ENCODE results near the gene FCHSD1. TPM values are rescaled to one million over a fixed set of nuclear protein-coding genes. Genes with fewer than 3 reads are reported as not detected.

FCHSD1 gene
- total and polyA plus RNA-seq, 2 donors (not counting 3 experiments of a cell fraction or from before 2014, with no cell fraction given) = 35.1 to 37.0 TPM

- no peaks in the 10 kb centered on the region for H3K9me1 ChIP-seq (replicated peaks; ENCODE audit: control insufficient read depth, extremely low read depth, insufficient read depth, low read length)
- H3K4me1 ChIP-seq (ENCODE audit: control insufficient read depth, extremely low read depth, insufficient read depth, low read length) = peaks cover 9% of the 10 kb centered on the region
- peaks cover 16 to 30% of the 10 kb centered on the region in 2 experiments for H3K36me3 ChIP-seq (ENCODE audit: control insufficient read depth in 2 of 2, extremely low read depth in 1 of 2, insufficient read depth in 2 of 2, low read length in 2 of 2)
- H3K9me3 ChIP-seq (replicated peaks; ENCODE audit: control insufficient read depth, insufficient read depth, low read length) = no peaks in the 10 kb centered on the region
- H3K4me3 ChIP-seq (replicated peaks in 1 of 3; ENCODE audit: insufficient read depth in 1 of 3, low read depth in 1 of 3, low read length in 3 of 3) = peak overlapping the region in 2 of 3 experiments; percentile 24 to 57
- POLR2A ChIA-PET = no interaction called here
- FAIRE-seq (no peak), DNase-seq (ENCODE audit: low read depth, low spot score) (no peak)
- peak overlapping the region; percentile 24 for H3K9ac ChIP-seq (replicated peaks; ENCODE audit: extremely low read depth, insufficient read depth, low read length)
- dilution Hi-C loops (cut with MboI; ENCODE audit: extremely low pct_ligation_motif_present, low sequenced_read_pairs) (no loop called here), intact Hi-C loops (cut with micrococcal nuclease) (loop anchor here (1.0 kb wide), 1 partner anchor 59 kb away; no protein-coding TSS in a partner anchor)
- peak; percentile 7 for TF ChIP-seq POLR2AphosphoS5 (IDR thresholded peaks at IDR 0.05; ENCODE audit: insufficient read depth, low read depth, low read length)
- TF ChIP-seq, protein P1, sequence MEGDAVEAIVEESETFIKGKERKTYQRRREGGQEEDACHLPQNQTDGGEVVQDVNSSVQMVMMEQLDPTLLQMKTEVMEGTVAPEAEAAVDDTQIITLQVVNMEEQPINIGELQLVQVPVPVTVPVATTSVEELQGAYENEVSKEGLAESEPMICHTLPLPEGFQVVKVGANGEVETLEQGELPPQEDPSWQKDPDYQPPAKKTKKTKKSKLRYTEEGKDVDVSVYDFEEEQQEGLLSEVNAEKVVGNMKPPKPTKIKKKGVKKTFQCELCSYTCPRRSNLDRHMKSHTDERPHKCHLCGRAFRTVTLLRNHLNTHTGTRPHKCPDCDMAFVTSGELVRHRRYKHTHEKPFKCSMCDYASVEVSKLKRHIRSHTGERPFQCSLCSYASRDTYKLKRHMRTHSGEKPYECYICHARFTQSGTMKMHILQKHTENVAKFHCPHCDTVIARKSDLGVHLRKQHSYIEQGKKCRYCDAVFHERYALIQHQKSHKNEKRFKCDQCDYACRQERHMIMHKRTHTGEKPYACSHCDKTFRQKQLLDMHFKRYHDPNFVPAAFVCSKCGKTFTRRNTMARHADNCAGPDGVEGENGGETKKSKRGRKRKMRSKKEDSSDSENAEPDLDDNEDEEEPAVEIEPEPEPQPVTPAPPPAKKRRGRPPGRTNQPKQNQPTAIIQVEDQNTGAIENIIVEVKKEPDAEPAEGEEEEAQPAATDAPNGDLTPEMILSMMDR (IDR thresholded peaks at IDR 0.05; ENCODE audit: extremely low read depth in 1 of 2, insufficient read depth in 1 of 2, low read depth in 1 of 2, low read length in 2 of 2) = no peak
- no peak for TF ChIP-seq EZH2 (IDR thresholded peaks at IDR 0.05; ENCODE audit: borderline replicate concordance, low read depth, low read length, severe bottlenecking)
- no TSS peak for BruUV-seq (replicated peaks)
- H4K20me1 ChIP-seq (replicated peaks; ENCODE audit: control insufficient read depth, extremely low read depth, insufficient read depth, low read length) = no peaks in the 10 kb centered on the region
- no peaks in the 10 kb centered on the region for H3K27me3 ChIP-seq (ENCODE audit: control insufficient read depth in 2 of 2, insufficient read depth in 2 of 2, low read length in 2 of 2)
- no peak overlapping the region for H3K27ac ChIP-seq (ENCODE audit: insufficient read depth, low read depth, low read length)
- peak overlapping the region; percentile 47 for H2AFZ ChIP-seq (ENCODE audit: low read depth, low read length)
- CTCF ChIA-PET = interaction anchor here (1.3 to 2.2 kb wide), 2 partner anchors 40 to 60 kb away, joined by 6 to 16 read pairs; no protein-coding TSS in a partner anchor
- peak overlapping the region; percentile 42 for H3K4me2 ChIP-seq (ENCODE audit: insufficient read depth, low read length)
- H3K79me2 ChIP-seq (ENCODE audit: control insufficient read depth, insufficient read depth, low read length) = no peaks in the 10 kb centered on the region
These were observed 499 bp upstream of the FCHSD1 start for GRCh38 chr5:141651728-141652105.

DNA sequence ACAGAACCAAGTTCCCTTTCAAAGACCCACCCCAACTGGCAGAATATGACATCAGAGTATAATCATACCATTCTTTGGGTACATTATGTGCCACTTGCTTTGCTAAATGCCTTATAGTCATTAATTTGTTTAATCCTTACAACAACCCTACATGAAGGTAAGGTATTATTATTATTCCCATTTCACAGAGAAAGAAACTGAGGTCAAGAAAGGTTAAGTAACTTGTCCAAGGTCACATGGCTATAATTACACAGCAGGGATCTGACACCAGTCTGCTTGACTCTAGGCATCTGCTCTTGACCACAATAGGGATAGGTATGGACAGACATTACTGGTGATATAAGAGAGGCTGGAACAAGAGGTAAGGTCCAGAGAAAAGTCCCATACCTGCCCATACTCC is 1.2 kb downstream of the FCHSD1 start:
- Histone ChIP-seq H3K9me3 (replicated peaks; ENCODE audit: control insufficient read depth, insufficient read depth, low read length) (no peaks in the 10 kb centered on the region), H3K4me2 (ENCODE audit: insufficient read depth, low read length) (no peak overlapping the region), H3K27ac (ENCODE audit: insufficient read depth, low read depth, low read length) (no peak overlapping the region), H4K20me1 (replicated peaks; ENCODE audit: control insufficient read depth, extremely low read depth, insufficient read depth, low read length) (no peaks in the 10 kb centered on the region), H3K9me1 (replicated peaks; ENCODE audit: control insufficient read depth, extremely low read depth, insufficient read depth, low read length) (no peaks in the 10 kb centered on the region), H3K36me3 (ENCODE audit: control insufficient read depth in 2 of 2, extremely low read depth in 1 of 2, insufficient read depth in 2 of 2, low read length in 2 of 2) (peaks cover 10 to 18% of the 10 kb centered on the region in 2 experiments), H3K27me3 (ENCODE audit: control insufficient read depth in 2 of 2, insufficient read depth in 2 of 2, low read length in 2 of 2) (no peaks in the 10 kb centered on the region), H3K79me2 (ENCODE audit: control insufficient read depth, insufficient read depth, low read length) (no peaks in the 10 kb centered on the region), H2AFZ (ENCODE audit: low read depth, low read length) (no peak overlapping the region), H3K4me3 (replicated peaks in 1 of 3; ENCODE audit: insufficient read depth in 1 of 3, low read depth in 1 of 3, low read length in 3 of 3) (no peak overlapping the region), H3K4me1 (ENCODE audit: control insufficient read depth, extremely low read depth, insufficient read depth, low read length) (peaks cover 9% of the 10 kb centered on the region), H3K9ac (replicated peaks; ENCODE audit: extremely low read depth, insufficient read depth, low read length) (no peak overlapping the region)
- DNase-seq (ENCODE audit: low read depth, low spot score) (no peak), FAIRE-seq (no peak)
- dilution Hi-C loops (cut with MboI; ENCODE audit: extremely low pct_ligation_motif_present, low sequenced_read_pairs) = no loop called here
- ChIA-PET CTCF (interaction anchor here (2.9 kb wide), 1 partner anchor 58 kb away, joined by 12 read pairs; no protein-coding TSS in a partner anchor), POLR2A (no interaction called here)
- intact Hi-C loops (cut with micrococcal nuclease) = no loop called here
- no peak for TF ChIP-seq GATA2 (IDR thresholded peaks at IDR 0.05; ENCODE audit: insufficient read depth, insufficient read length, low read depth, low read length)
- TF ChIP-seq FOS (IDR thresholded peaks at IDR 0.05; ENCODE audit: borderline replicate concordance, insufficient read depth, low read length) = no peak
- TF ChIP-seq POLR2A (IDR thresholded peaks at IDR 0.05; ENCODE audit: low read depth, low read length) = no peak
- TF ChIP-seq, protein P2, sequence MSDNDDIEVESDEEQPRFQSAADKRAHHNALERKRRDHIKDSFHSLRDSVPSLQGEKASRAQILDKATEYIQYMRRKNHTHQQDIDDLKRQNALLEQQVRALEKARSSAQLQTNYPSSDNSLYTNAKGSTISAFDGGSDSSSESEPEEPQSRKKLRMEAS (IDR thresholded peaks at IDR 0.05; ENCODE audit: insufficient read depth, insufficient read length) = no peak
- no peak for TF ChIP-seq POLR2AphosphoS5 (IDR thresholded peaks at IDR 0.05; ENCODE audit: insufficient read depth, low read depth, low read length)
- TF ChIP-seq EZH2 (IDR thresholded peaks at IDR 0.05; ENCODE audit: borderline replicate concordance, low read depth, low read length, severe bottlenecking) = no peak
- TF ChIP-seq, protein P1 (IDR thresholded peaks at IDR 0.05; ENCODE audit: extremely low read depth in 1 of 2, insufficient read depth in 1 of 2, low read depth in 1 of 2, low read length in 2 of 2) = no peak
- no peak for TF ChIP-seq MYC (IDR thresholded peaks at IDR 0.05; ENCODE audit: low read depth, low read length)
- TF ChIP-seq JUN (IDR thresholded peaks at IDR 0.05; ENCODE audit: borderline replicate concordance, insufficient read depth, insufficient read length, low read depth) = no peak
- BruUV-seq (replicated peaks) = no TSS peak

Data from endothelial cell of umbilical vein (primary cell).